ENCODE measurements around the gene POLR2F. TPM values are rescaled to one million over a fixed set of nuclear protein-coding genes. Genes with fewer than 3 reads are reported as not detected.
"Not testable (repeated sequence)": the region's sequence is repeated elsewhere in the genome, so short reads cannot be mapped to it uniquely, and the experiment has no call there.

POLR2F gene
- total RNA-seq, 1 donor from 2014 or later, result 57.9 TPM

DNA sequence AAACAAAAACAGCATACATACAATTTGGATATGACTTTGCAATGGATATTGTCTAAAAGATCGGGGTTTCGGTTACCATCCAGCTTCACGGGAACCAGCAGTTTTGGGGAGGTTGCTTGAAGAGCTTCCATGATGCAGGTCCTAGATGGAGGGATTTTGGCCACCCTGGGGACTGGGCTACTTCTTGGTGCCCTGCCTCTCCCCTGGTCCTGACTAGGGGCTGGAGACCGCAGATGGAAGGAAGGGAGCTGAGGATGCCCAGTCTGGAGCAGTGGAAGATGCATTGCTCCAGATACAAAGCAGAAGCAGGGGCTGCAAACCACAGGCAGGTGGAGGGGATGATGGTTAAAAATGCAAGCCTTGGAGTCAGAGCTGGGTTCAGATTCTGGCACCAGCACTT, 17.4 kb downstream of the POLR2F start:
- intact Hi-C loops (cut with DNase I), result no loop called here
- no peaks in the 10 kb centered on the region for H3K9me3 ChIP-seq
- no peak overlapping the region for H3K4me3 ChIP-seq
- no peaks in the 10 kb centered on the region for H3K4me1 ChIP-seq
- H3K27ac ChIP-seq, result no peak overlapping the region
- no peaks in the 10 kb centered on the region for H3K27me3 ChIP-seq
- TF ChIP-seq, protein P1, sequence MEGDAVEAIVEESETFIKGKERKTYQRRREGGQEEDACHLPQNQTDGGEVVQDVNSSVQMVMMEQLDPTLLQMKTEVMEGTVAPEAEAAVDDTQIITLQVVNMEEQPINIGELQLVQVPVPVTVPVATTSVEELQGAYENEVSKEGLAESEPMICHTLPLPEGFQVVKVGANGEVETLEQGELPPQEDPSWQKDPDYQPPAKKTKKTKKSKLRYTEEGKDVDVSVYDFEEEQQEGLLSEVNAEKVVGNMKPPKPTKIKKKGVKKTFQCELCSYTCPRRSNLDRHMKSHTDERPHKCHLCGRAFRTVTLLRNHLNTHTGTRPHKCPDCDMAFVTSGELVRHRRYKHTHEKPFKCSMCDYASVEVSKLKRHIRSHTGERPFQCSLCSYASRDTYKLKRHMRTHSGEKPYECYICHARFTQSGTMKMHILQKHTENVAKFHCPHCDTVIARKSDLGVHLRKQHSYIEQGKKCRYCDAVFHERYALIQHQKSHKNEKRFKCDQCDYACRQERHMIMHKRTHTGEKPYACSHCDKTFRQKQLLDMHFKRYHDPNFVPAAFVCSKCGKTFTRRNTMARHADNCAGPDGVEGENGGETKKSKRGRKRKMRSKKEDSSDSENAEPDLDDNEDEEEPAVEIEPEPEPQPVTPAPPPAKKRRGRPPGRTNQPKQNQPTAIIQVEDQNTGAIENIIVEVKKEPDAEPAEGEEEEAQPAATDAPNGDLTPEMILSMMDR (IDR thresholded peaks at IDR 0.05), result no peak
- TF ChIP-seq POLR2A (IDR thresholded peaks at IDR 0.05) (no peak), POLR2AphosphoS5 (IDR thresholded peaks at IDR 0.05; ENCODE audit: insufficient read depth in 1 of 2, low read depth in 1 of 2) (no peak)
- DNase-seq (ENCODE audit: extremely low spot score in 2 of 2), result no peak
- H3K36me3 ChIP-seq, result peaks cover 0 to 22% of the 10 kb centered on the region in 2 donors

DNA sequence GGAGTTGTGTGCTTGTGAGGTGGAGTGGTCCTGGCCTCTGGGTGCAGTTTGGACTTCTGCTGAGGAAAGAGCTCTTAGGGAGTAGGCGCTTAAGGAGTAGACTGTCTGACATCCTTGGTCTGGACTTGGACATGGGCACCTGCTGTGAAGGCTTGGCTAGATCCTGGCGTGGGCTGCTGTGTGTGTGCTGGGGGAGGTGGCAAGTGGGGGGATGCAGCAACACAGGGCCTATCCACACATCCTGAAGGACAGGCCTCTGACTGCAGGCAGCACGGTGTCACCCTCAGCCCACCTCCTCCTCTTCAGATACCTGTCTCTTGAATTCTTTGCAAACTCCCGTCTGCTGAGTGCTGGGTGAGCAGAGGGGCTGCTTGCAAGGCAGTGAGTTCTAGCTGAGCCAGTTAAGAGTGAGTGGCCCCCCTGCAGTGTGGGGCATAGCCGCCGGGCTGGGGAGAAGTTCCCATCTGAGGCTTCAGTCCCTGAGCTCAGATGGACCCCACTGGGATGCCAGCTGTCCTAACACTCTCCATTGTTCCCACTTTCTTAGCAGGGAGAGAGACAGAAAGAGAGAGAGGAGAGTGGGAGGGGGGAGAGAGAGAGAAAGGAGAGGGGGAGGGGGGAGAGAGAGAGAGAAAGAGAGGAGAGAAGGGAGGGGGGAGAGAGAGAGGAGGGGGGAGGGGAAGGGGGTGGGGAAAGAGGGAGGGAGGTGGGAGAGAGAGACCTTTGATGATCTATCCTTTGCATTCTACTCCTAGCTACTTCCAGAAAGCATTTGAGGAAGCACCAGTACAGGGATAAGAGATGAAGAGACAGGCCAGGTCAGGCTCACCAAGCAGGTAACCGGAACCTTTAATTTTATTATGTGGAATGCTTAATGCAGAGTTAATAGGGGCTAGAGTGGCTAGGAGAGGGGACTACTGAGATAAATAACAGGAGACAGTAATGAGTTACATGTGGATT, 18.3 kb downstream of the POLR2F start:
- no peak for DNase-seq (ENCODE audit: extremely low spot score in 2 of 2)
- no peaks in the 10 kb centered on the region for H3K4me1 ChIP-seq
- H3K9me3 ChIP-seq, result no peaks in the 10 kb centered on the region
- H3K27me3 ChIP-seq, result no peaks in the 10 kb centered on the region
- TF ChIP-seq POLR2AphosphoS5 (IDR thresholded peaks at IDR 0.05; ENCODE audit: insufficient read depth in 1 of 2, low read depth in 1 of 2) (no peak), POLR2A (IDR thresholded peaks at IDR 0.05) (no peak)
- TF ChIP-seq, protein P1 (IDR thresholded peaks at IDR 0.05), result no peak
- H3K4me3 ChIP-seq, result no peak overlapping the region
- peaks cover 0 to 20% of the 10 kb centered on the region in 2 donors for H3K36me3 ChIP-seq
- intact Hi-C loops (cut with DNase I), result no loop called here
- H3K27ac ChIP-seq, result no peak overlapping the region

DNA sequence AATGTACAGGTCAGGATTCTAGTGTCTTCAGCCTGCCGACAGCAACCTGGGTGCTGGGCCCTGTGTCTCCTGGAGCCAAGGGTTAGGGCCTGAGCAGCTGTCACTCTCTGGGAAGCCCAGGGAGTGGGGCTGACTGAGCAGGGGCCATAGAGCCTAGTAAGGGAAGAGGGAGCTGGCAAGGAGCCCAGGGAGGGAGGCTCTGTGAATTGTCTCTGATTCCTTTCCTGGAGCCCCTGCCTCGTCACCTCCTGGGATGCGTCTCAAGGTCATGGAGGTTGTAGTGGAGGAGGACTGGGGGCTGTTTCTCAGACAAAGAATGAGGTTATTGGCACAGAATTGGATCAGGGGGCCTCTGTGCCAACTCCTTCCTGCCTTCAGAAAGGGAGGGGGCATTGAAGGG, 19.0 kb downstream of the POLR2F start:
- H3K4me1 ChIP-seq, result no peaks in the 10 kb centered on the region
- TF ChIP-seq, protein P1 (IDR thresholded peaks at IDR 0.05), result no peak
- no peak for TF ChIP-seq POLR2A (IDR thresholded peaks at IDR 0.05)
- no peak for TF ChIP-seq POLR2AphosphoS5 (IDR thresholded peaks at IDR 0.05; ENCODE audit: insufficient read depth in 1 of 2, low read depth in 1 of 2)
- peaks cover 0 to 12% of the 10 kb centered on the region in 2 donors for H3K36me3 ChIP-seq
- DNase-seq (ENCODE audit: extremely low spot score in 2 of 2), result no peak
- no peak overlapping the region for H3K27ac ChIP-seq
- H3K9me3 ChIP-seq, result no peaks in the 10 kb centered on the region
- intact Hi-C loops (cut with DNase I), result no loop called here
- H3K4me3 ChIP-seq, result no peak overlapping the region
- no peaks in the 10 kb centered on the region for H3K27me3 ChIP-seq

DNA sequence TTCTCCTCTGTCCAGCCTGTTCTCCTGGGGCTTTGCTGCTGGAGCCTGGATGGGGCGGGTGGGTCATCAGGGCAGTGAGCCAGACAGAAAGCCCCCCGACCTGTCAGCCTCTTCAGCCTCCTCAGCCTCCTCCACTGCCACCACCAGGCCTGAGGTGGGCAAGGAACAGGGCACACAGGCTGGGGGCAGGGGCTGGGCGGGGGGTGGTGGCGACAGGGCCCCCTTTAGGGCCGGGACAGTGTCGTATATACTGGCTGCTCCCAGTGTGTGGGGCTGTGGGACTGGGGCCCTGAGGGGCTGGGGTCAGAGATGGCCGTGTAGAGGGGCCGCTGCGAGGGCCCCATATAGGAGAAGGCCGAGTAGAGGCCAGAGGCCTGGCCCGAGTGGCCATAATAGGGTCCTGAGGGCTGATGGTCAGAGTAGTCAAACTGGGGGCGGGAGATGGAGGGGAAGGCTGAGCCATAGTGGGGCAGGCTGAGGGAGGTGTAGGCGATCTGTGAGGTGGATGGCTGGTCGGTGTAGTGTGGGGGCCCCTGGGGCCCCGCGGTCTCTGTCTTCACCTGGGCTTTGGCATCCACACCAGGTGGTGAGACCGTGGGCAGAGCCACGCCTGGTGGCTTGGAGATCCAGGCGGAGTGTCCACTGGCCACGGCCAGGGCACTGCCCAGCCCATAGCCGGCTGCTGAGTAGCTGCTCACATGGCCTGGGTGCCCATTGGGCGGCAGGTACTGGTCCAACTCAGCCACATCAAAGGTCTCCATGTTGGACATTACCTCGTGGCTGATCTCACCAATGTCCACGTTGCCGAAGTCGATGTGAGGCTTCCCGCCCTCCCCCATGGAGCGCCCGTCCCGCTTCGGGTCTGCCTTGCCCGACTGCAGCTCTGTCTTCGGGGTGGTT, 20.0 kb downstream of the POLR2F start:
- no peaks in the 10 kb centered on the region for H3K27me3 ChIP-seq
- intact Hi-C loops (cut with DNase I), result no loop called here
- no peak overlapping the region for H3K27ac ChIP-seq
- H3K4me3 ChIP-seq, result no peak overlapping the region
- peaks cover 0 to 2% of the 10 kb centered on the region in 2 donors for H3K36me3 ChIP-seq
- TF ChIP-seq POLR2A (IDR thresholded peaks at IDR 0.05) (no peak), POLR2AphosphoS5 (IDR thresholded peaks at IDR 0.05; ENCODE audit: insufficient read depth in 1 of 2, low read depth in 1 of 2) (no peak)
- no peaks in the 10 kb centered on the region for H3K4me1 ChIP-seq
- H3K9me3 ChIP-seq, result no peaks in the 10 kb centered on the region
- DNase-seq (ENCODE audit: extremely low spot score in 2 of 2), result no peak

DNA sequence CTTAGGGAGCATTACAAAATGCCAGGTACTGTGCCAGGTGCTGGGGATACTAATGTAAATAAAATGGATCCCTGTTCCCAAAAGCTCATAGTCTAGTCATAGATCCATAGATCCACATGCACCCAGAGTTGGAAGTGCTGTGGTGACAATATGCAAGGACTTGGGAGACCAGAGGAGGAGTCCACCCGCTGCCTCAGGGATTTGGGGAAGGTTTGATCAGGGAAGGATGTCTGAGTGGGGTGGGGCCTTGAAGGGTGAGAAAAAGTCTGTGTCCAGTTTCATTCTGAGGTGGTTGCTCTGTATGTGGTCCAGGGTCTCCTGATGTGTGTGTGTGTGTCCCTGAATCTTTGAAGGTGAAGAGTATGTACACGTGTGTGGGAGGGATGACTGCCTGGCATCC, 21.7 kb downstream of the POLR2F start:
- H3K36me3 ChIP-seq, result no peaks in the 10 kb centered on the region
- no peak overlapping the region for H3K27ac ChIP-seq
- TF ChIP-seq, protein P1 (IDR thresholded peaks at IDR 0.05), result no peak
- TF ChIP-seq POLR2AphosphoS5 (IDR thresholded peaks at IDR 0.05; ENCODE audit: insufficient read depth in 1 of 2, low read depth in 1 of 2) (no peak), POLR2A (IDR thresholded peaks at IDR 0.05) (no peak)
- no peak overlapping the region for H3K4me3 ChIP-seq
- H3K9me3 ChIP-seq, result no peaks in the 10 kb centered on the region
- no peaks in the 10 kb centered on the region for H3K4me1 ChIP-seq
- intact Hi-C loops (cut with DNase I), result no loop called here
- DNase-seq (ENCODE audit: extremely low spot score in 2 of 2), result no peak
- no peaks in the 10 kb centered on the region for H3K27me3 ChIP-seq

DNA sequence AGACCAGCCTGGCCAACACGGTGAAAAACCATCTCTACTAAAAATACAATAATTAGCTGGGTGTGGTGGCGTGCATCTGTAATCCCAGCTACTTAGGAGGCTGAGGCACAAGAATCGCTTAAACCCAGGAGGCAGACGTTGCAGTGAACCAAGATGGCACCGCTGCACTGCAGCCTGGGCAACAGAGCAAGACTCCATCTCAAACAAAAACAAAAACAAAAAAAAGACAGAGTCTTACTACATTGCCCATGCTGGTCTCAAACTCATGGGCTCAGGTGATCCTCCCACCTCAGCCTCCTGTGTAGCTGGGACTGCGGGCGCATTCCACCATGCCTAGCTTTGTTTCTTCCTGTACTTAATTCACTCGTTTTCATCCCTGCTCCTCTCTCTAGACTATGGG, 22.5 kb downstream of the POLR2F start:
- not testable (repeated sequence) for H3K36me3 ChIP-seq

More for the DNA sequence above, 22.5 kb downstream of the POLR2F start:
- H3K4me3 ChIP-seq; H3K9me3 ChIP-seq; H3K27ac ChIP-seq; intact Hi-C loops (cut with DNase I); H3K27me3 ChIP-seq; H3K4me1 ChIP-seq; DNase-seq (ENCODE audit: extremely low spot score in 2 of 2): not testable (repeated sequence)

All from vagina (tissue), 2 donors.